Cardiac muscle cell (in vitro differentiated cells and primary cell): ENCODE measurements around the gene CHTF8. TPM values are rescaled to one million over a fixed set of nuclear protein-coding genes. Genes with fewer than 3 reads are reported as not detected.

ENCODE experiments used
- DNase-seq, 2 donors: peaks; one replicate each; pipeline versions ENCODE4 v3.0.0 to v3.0.0-alpha.2; 2010 to 2017; ENCODE audit warnings: low read depth in 1 of 2, low spot score in 1 of 2
- H3K27ac ChIP-seq: fragments of 200-600 bp; sonication (generic); 2 replicates; pipeline ENCODE4 v1.5.1; 2016
- H3K27me3 ChIP-seq: fragments of 200-600 bp; sonication (generic); 2 replicates; pipeline ENCODE4 v1.6.0; 2016; ENCODE audit warnings: control low read depth
- H3K36me3 ChIP-seq: fragments of 200-600 bp; sonication (generic); 2 replicates; pipeline ENCODE4 v1.5.1; 2016; ENCODE audit warnings: control low read depth
- H3K4me1 ChIP-seq: fragments of 200-600 bp; sonication (generic); 2 replicates; pipeline ENCODE4 v1.8.1; 2017; ENCODE audit warnings: low read depth, mild to moderate bottlenecking, mixed run types
- H3K4me3 ChIP-seq: fragments of 200-600 bp; sonication (generic); 2 replicates; pipeline ENCODE4 v1.5.1; 2016; ENCODE audit warnings: mild to moderate bottlenecking
- H3K9me3 ChIP-seq: fragments of 200-600 bp; sonication (generic); 2 replicates; pipeline ENCODE4 v1.5.1; 2017; ENCODE audit warnings: low read depth, mild to moderate bottlenecking, control low read depth
- polyA plus RNA-seq: library from polyadenylated mRNA; unstranded; fragments of >200 nt; fragmentation: Nextera tagmentation; extraction: Ambion mirVana; gene quantifications from 2 replicates; pipeline ENCODE4 v1.2.1, GENCODE V29; 2016
- total RNA-seq: library from RNA; depleted of rRNA; stranded (reverse); fragments of >200 nt; gene quantifications from 2 replicates; pipeline ENCODE4 v1.2.3, GENCODE V29; 2016
- TF ChIP-seq, protein P1 (sequence below): IDR thresholded peaks from 2 replicates; pipeline ENCODE4 v1.5.1; 2012; ENCODE audit warnings: low read depth, mild to moderate bottlenecking, low read length

The CHTF8 gene
- total and polyA plus RNA-seq, 2 experiments from 2014 or later: 74.8 to 132 TPM

DNA sequence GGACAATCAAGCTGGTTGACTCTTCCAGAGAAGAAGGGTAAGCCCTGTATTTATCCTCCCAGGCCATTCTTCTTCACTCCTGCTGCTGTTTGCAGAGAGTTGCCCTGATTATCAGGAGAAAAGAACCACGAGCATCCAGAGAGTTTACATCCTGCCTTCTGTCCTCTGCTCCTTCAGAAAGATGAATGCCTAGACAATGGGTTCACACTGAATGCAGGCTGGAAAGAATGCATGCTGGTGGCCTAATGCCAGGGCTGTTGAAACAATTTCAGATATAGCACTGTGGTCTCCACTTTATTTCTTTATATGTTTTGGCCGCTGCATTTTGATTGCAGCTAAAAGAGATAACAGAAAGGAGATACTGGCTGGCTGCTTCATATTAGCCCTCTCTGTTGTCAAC is 48.1 kb downstream of the CHTF8 start:
- peak in 1 of 2 donors; percentile 90 for DNase-seq
- TF ChIP-seq, protein P1, sequence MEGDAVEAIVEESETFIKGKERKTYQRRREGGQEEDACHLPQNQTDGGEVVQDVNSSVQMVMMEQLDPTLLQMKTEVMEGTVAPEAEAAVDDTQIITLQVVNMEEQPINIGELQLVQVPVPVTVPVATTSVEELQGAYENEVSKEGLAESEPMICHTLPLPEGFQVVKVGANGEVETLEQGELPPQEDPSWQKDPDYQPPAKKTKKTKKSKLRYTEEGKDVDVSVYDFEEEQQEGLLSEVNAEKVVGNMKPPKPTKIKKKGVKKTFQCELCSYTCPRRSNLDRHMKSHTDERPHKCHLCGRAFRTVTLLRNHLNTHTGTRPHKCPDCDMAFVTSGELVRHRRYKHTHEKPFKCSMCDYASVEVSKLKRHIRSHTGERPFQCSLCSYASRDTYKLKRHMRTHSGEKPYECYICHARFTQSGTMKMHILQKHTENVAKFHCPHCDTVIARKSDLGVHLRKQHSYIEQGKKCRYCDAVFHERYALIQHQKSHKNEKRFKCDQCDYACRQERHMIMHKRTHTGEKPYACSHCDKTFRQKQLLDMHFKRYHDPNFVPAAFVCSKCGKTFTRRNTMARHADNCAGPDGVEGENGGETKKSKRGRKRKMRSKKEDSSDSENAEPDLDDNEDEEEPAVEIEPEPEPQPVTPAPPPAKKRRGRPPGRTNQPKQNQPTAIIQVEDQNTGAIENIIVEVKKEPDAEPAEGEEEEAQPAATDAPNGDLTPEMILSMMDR: no peak
- no peaks in the 10 kb centered on the region for H3K27me3 ChIP-seq
- no peak overlapping the region for H3K27ac ChIP-seq
- H3K9me3 ChIP-seq: no peaks in the 10 kb centered on the region
- H3K4me3 ChIP-seq: no peak overlapping the region
- H3K36me3 ChIP-seq: no peaks in the 10 kb centered on the region
- H3K4me1 ChIP-seq: peaks cover 13% of the 10 kb centered on the region

DNA sequence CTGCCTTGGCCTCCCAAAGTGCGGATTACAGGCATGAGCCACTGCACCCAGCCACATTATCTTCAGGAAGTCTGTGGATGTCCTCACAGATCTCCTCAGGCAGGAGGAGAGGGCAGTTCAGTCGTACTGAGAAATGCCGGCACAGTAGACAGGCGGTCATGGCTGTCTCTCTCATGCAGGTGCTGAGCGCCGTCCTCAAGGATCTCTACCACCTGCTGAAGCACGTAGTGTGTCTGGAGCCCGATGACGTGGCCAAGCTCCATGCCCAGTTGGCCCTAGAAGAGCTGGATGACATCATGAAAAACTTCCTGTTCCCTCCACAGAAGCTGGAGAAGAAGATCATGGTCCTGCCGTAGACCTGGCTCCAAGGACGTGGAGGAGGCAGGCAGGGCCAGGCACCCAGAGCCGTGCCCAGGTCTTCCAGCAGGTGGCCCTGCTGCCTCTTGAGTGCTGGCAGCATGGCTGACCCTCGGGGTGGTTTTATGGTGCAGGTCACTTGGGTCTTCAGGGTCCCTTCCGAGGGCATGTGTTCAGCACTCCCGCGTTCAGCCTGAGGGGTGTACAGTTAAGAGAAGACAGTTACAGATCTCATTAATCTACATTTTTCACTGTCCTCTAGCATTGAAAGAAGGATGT is 49.0 kb downstream of the CHTF8 start:
- no peak overlapping the region for H3K4me3 ChIP-seq
- H3K36me3 ChIP-seq: no peaks in the 10 kb centered on the region
- TF ChIP-seq, protein P1: peak; percentile 9
- H3K27ac ChIP-seq: no peak overlapping the region
- H3K27me3 ChIP-seq: no peaks in the 10 kb centered on the region
- no peak for DNase-seq
- H3K4me1 ChIP-seq: peaks cover 7% of the 10 kb centered on the region
- no peaks in the 10 kb centered on the region for H3K9me3 ChIP-seq

DNA sequence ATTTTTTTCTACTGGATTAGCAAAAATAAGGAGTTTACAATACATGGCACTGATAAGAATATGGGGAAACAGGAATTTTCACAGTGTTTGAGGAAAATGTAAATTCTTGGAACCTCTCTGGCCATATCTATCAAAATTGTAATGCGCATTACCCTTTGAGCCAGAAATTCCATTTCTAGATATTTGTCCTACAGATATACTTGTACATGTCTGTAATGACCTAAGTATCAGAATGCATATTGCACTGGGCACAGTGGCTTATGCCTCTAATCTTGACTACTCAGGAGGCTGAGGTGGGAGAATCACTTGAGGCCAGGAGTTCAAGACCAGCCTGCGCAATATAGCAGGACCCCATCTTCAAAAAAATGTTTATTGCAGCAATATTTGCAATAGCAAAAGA is 52.7 kb downstream of the CHTF8 start:
- H3K27ac ChIP-seq: no peak overlapping the region
- TF ChIP-seq, protein P1: no peak

DNA sequence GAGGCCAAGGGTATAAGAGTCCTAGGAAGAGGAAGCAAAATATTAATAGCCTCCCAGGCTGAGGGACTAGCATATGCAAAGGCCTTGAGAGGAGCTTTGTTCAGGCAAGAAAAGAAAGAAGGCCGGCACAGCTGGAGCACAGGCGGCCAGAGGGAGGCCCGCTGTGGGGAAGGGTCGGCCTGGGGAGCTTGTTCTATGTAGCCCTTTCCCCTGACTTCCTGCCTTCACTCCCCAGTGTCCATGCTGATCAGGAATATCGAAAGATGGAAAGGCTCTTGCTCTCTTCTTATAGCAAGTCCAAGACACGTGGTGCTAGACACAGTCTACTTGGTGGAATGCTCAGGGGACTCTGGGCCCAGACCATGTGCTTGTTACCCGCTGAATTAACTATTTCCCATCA is 54.3 kb downstream of the CHTF8 start:
- Histone ChIP-seq H3K36me3 (no peaks in the 10 kb centered on the region), H3K4me3 (no peak overlapping the region), H3K27me3 (no peaks in the 10 kb centered on the region), H3K27ac (no peak overlapping the region), H3K9me3 (no peaks in the 10 kb centered on the region), H3K4me1 (peaks cover 3% of the 10 kb centered on the region)
- no peak for DNase-seq
- TF ChIP-seq, protein P1: no peak

More for the DNA sequence above, 52.7 kb downstream of the CHTF8 start:
- peaks cover 5% of the 10 kb centered on the region for H3K4me1 ChIP-seq
- no peak overlapping the region for H3K4me3 ChIP-seq
- H3K36me3 ChIP-seq: no peaks in the 10 kb centered on the region
- no peaks in the 10 kb centered on the region for H3K9me3 ChIP-seq
- no peaks in the 10 kb centered on the region for H3K27me3 ChIP-seq
- DNase-seq: no peak

DNA sequence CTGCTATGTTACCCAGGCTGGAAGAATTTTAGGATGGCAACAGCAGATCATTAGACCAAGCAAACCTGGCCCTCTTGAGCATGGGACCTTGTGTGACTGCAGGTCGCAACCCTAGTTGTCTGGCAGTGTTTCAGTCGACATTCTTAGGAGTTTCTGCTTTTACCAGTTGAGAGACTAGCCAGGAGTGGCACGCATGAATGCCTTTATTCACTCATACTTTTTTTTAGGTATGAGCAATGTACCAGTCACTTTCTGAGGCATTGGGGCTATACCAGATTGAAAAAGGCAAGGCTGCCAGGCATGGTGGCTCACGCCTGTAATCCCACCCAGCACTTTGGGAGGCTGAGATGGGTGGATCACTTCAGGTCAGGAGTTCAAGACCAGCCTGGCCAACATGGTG is 55.1 kb downstream of the CHTF8 start:
- peaks cover 11% of the 10 kb centered on the region for H3K4me1 ChIP-seq
- H3K4me3 ChIP-seq: no peak overlapping the region
- no peaks in the 10 kb centered on the region for H3K9me3 ChIP-seq
- no peaks in the 10 kb centered on the region for H3K27me3 ChIP-seq
- no peak for DNase-seq
- no peak overlapping the region for H3K27ac ChIP-seq
- H3K36me3 ChIP-seq: no peaks in the 10 kb centered on the region
- TF ChIP-seq, protein P1: no peak
